SK-N-SH (cell line): Measurements from ENCODE around the gene KLC1. TPM values are rescaled to one million over a fixed set of nuclear protein-coding genes. Genes with fewer than 3 reads are reported as not detected.

ENCODE experiments used
- CTCF ChIA-PET: fragments of 300-600, 350-600 bp; formaldehyde crosslinking; extraction: SDS; loops from one replicate; lab custom pipeline; 2021; lab: Yijun Ruan, JAX
- POLR2A ChIA-PET: fragments of 350-600 bp; sonication (Branson Sonifier 250); formaldehyde crosslinking; extraction: SDS; loops from one replicate; lab custom pipeline; 2020; ENCODE audit warnings: antibody characterized with exemption, inconsistent platforms; lab: Yijun Ruan, JAX
- DNase-seq: peaks from one replicate; pipeline ENCODE4 v3.0.0; 2012
- H2AFZ ChIP-seq: fragments of 200-600 bp; sonication (generic); 2 replicates; pipeline ENCODE4 v1.8.1; 2016; ENCODE audit warnings: antibody characterized with exemption, mild to moderate bottlenecking, low read depth
- H3F3A ChIP-seq: fragments of 200-600 bp; sonication (generic); replicated peaks from 2 replicates; pipeline ENCODE3; 2016; ENCODE audit warnings: antibody characterized with exemption, mild to moderate bottlenecking; ENCODE audit not compliant: insufficient read depth
- H3K27ac ChIP-seq, 2 experiments: fragments of 200-500 bp in 1 of 2; fragments of 200-600 bp in 1 of 2; sonication (Bioruptor generic) in 1 of 2; sonication (generic), shearing (Covaris generic) in 1 of 2; 2 replicates each; pipeline versions ENCODE4 v1.5.1 to v1.6.1; 2014 to 2016; ENCODE audit warnings: low read depth in 2 of 2, inconsistent platforms in 1 of 2, low read length in 1 of 2, mild to moderate bottlenecking in 1 of 2, mixed read lengths in 1 of 2
- H3K27me3 ChIP-seq: fragments of 200-600 bp; sonication (generic), shearing (Covaris generic); 2 replicates; pipeline ENCODE4 v1.6.1; 2016; ENCODE audit warnings: mixed run types; ENCODE audit not compliant: insufficient read depth
- H3K36me3 ChIP-seq, 2 experiments: fragments of 200-500 bp in 1 of 2; fragments of 200-600 bp in 1 of 2; sonication (Bioruptor generic) in 1 of 2; sonication (generic) in 1 of 2; replicated peaks in 1 of 2; 2 replicates each; pipeline versions ENCODE3 to v1.5.1; 2014 to 2016; ENCODE audit warnings: low read length in 1 of 2, mild to moderate bottlenecking in 1 of 2; ENCODE audit not compliant: insufficient read depth in 2 of 2, control insufficient read depth in 1 of 2
- H3K4me1 ChIP-seq, 2 experiments: fragments of 200-500 bp in 1 of 2; fragments of 200-600 bp in 1 of 2; sonication (Bioruptor generic) in 1 of 2; sonication (generic), shearing (Covaris generic) in 1 of 2; 2 replicates each; pipeline versions ENCODE4 v1.5.1 to v1.6.1; 2014 to 2016; ENCODE audit warnings: low read depth in 1 of 2, low read length in 1 of 2, mixed run types in 1 of 2; ENCODE audit not compliant: insufficient read depth in 2 of 2, control insufficient read depth in 1 of 2
- H3K4me2 ChIP-seq: fragments of 200-600 bp; sonication (generic), shearing (Covaris generic); 2 replicates; pipeline ENCODE4 v1.6.1; 2017; ENCODE audit warnings: mixed run types
- H3K4me3 ChIP-seq, 2 experiments: fragments of 200-500 bp in 1 of 2; fragments of 200-600 bp in 1 of 2; sonication (Bioruptor generic) in 1 of 2; sonication (generic), shearing (Covaris generic) in 1 of 2; 2 replicates each; pipeline versions ENCODE4 v1.5.1 to v1.8.1; 2014 to 2016; ENCODE audit warnings: low read depth in 2 of 2, inconsistent platforms in 1 of 2, low read length in 1 of 2, mild to moderate bottlenecking in 1 of 2, mixed read lengths in 1 of 2, moderate library complexity in 1 of 2
- H3K79me2 ChIP-seq: fragments of 200-600 bp; sonication (generic); 2 replicates; pipeline ENCODE4 v1.8.1; 2017; ENCODE audit warnings: mild to moderate bottlenecking; ENCODE audit not compliant: insufficient read depth
- H3K9ac ChIP-seq: fragments of 200-600 bp; sonication (generic); 2 replicates; pipeline ENCODE4 v1.6.1; 2017; ENCODE audit warnings: mixed run types
- H3K9me2 ChIP-seq: fragments of 200-600 bp; sonication (generic); 2 replicates; pipeline ENCODE4 v1.6.1; 2017; ENCODE audit warnings: mixed run types
- H3K9me3 ChIP-seq: fragments of 200-600 bp; sonication (generic); 2 replicates; pipeline ENCODE4 v1.6.1; 2017; ENCODE audit warnings: mixed run types, mild to moderate bottlenecking, moderate library complexity
- H4K20me1 ChIP-seq: fragments of 200-600 bp; sonication (generic); 2 replicates; pipeline ENCODE4 v1.6.1; 2017; ENCODE audit warnings: mild to moderate bottlenecking, mixed run types; ENCODE audit not compliant: insufficient read depth
- CHD2 ChIP-seq: fragments of 150-350 bp; IDR thresholded peaks from 2 replicates; pipeline ENCODE4 v1.6.1; 2018; ENCODE audit warnings: low read length; ENCODE audit not compliant: partially characterized antibody
- ELF1 ChIP-seq: IDR thresholded peaks from 2 replicates; pipeline ENCODE4 v1.4.0; 2012
- EP300 ChIP-seq, 2 experiments: IDR thresholded peaks; 2 replicates each; pipeline versions ENCODE4 v1.4.0 to v1.6.1; 2012; ENCODE audit warnings: borderline replicate concordance in 1 of 2, low read depth in 1 of 2, low read length in 1 of 2
- EZH2phosphoT487 ChIP-seq: fragments of 200-600 bp; sonication (generic); IDR thresholded peaks from 2 replicates; pipeline ENCODE4 v1.6.1; 2017; ENCODE audit warnings: low read depth, mixed run types, mild to moderate bottlenecking, antibody characterized with exemption, moderate library complexity, borderline replicate concordance
- FOSL2 ChIP-seq: IDR thresholded peaks from 2 replicates; pipeline ENCODE4 v1.4.0; 2012; ENCODE audit warnings: low read depth, mild to moderate bottlenecking, moderate library complexity, borderline replicate concordance
- FOXJ3 ChIP-seq: sonication (generic); formaldehyde crosslinking; IDR thresholded peaks from 2 replicates; pipeline ENCODE4 v1.5.1; 2020; ENCODE audit warnings: mild to moderate bottlenecking, missing genetic modification reagents
- GABPA ChIP-seq: IDR thresholded peaks from 2 replicates; pipeline ENCODE4 v1.4.0; 2012; ENCODE audit warnings: low read depth, mild to moderate bottlenecking
- IRF3 ChIP-seq: fragments of 150-350 bp; IDR thresholded peaks from 2 replicates; pipeline ENCODE4 v1.6.1; 2016; ENCODE audit warnings: mild to moderate bottlenecking, low read depth, low read length
- JUND ChIP-seq: IDR thresholded peaks from 2 replicates; pipeline ENCODE4 v1.4.0; 2012
- MEF2A ChIP-seq: IDR thresholded peaks from 2 replicates; pipeline ENCODE4 v1.4.0; 2012; ENCODE audit warnings: low read depth, borderline replicate concordance
- NFIC ChIP-seq: IDR thresholded peaks from 2 replicates; pipeline ENCODE4 v1.4.0; 2012; ENCODE audit warnings: borderline replicate concordance
- POLR2AphosphoS5 ChIP-seq: IDR thresholded peaks from 2 replicates; pipeline ENCODE4 v1.6.1; 2012; ENCODE audit warnings: low read depth, low read length
- RAD21 ChIP-seq: IDR thresholded peaks from 2 replicates; pipeline ENCODE4 v1.6.1; 2012; ENCODE audit warnings: mild to moderate bottlenecking, low read length
- RCOR1 ChIP-seq: fragments of 150-350 bp; IDR thresholded peaks from 2 replicates; pipeline ENCODE4 v1.6.1; 2017; ENCODE audit warnings: antibody characterized with exemption, low read length
- REST ChIP-seq: IDR thresholded peaks from 2 replicates; pipeline ENCODE4 v1.6.1; 2012; ENCODE audit warnings: mild to moderate bottlenecking, low read depth, low read length, moderate library complexity
- RFX5 ChIP-seq: IDR thresholded peaks from 2 replicates; pipeline ENCODE4 v1.6.1; 2012; ENCODE audit warnings: mild to moderate bottlenecking, improper control_type of control experiment, low read length
- RXRA ChIP-seq: IDR thresholded peaks from 2 replicates; pipeline ENCODE4 v1.4.0; 2012; ENCODE audit warnings: low read depth, mild to moderate bottlenecking, borderline replicate concordance
- SMC3 ChIP-seq: IDR thresholded peaks from 2 replicates; pipeline ENCODE4 v1.6.1; 2012; ENCODE audit warnings: low read depth, low read length, improper control_type of control experiment
- TCF12 ChIP-seq: IDR thresholded peaks from 2 replicates; pipeline ENCODE4 v1.4.0; 2012
- TEAD4 ChIP-seq: IDR thresholded peaks from 2 replicates; pipeline ENCODE4 v1.4.0; 2012; ENCODE audit warnings: mild to moderate bottlenecking, borderline replicate concordance; ENCODE audit not compliant: insufficient read depth
- USF1 ChIP-seq: IDR thresholded peaks from 2 replicates; pipeline ENCODE4 v1.4.0; 2012; ENCODE audit warnings: low read depth, borderline replicate concordance
- USF2 ChIP-seq: fragments of 150-350 bp; IDR thresholded peaks from 2 replicates; pipeline ENCODE4 v1.6.1; 2017; ENCODE audit warnings: antibody characterized with exemption, low read length, low read depth, borderline replicate concordance
- YY1 ChIP-seq: IDR thresholded peaks from 2 replicates; pipeline ENCODE4 v1.4.0; 2012; ENCODE audit warnings: low read depth, mild to moderate bottlenecking
- WGBS: methylation state at CpG from one replicate; pipeline ENCODE4 v1.1.6; 2017; ENCODE audit warnings: low lambda C conversion rate; 5-methylcytosine and 5-hydroxymethylcytosine counted together
- polyA plus RNA-seq, 3 experiments: library from polyadenylated mRNA; depleted of rRNA; stranded (reverse); fragments of >200 nt; gene quantifications; 2 replicates each; pipeline ENCODE4 v1.2.3, GENCODE V29; 2012

The KLC1 gene
- polyA plus RNA-seq, 1 of the 3 experiments (the other 2 are of a cell fraction) = 308 TPM

- Histone ChIP-seq H3K9ac (no peak overlapping the region), H3K9me3 (no peaks in the 10 kb centered on the region), H3K9me2 (no peaks in the 10 kb centered on the region), H3K79me2 (peaks cover 50% of the 10 kb centered on the region; the same call in 1 of the 2 replicates), H4K20me1 (peaks cover 23% of the 10 kb centered on the region), H3K27me3 (no peaks in the 10 kb centered on the region), H3K4me1 (no peaks in the 10 kb centered on the region; a peak in 1 of 4 replicates), H3K4me2 (no peak overlapping the region), H3K27ac (no peak overlapping the region), H3K4me3 (no peak overlapping the region), H3F3A (no peaks in the 10 kb centered on the region), H3K36me3 (peaks cover 4 to 13% of the 10 kb centered on the region in 2 experiments), H2AFZ (no peak overlapping the region)
- WGBS = 85% methylated on average over 16 of the region's 20 CpGs
- POLR2A ChIA-PET = no interaction called here
- TF ChIP-seq IRF3 (no peak), MEF2A (no peak), RXRA (no peak), TCF12 (no peak), GABPA (no peak), CHD2 (no peak), RFX5 (no peak), USF2 (no peak), RCOR1 (no peak), NFIC (no peak), EZH2phosphoT487 (no peak), YY1 (no peak), FOXJ3 (CRISPR knock-in tag) (no peak)
- CTCF ChIA-PET = interaction anchor here (0.6 kb wide), 1 partner anchor 8 kb away, joined by 3 read pairs; no protein-coding TSS in a partner anchor
- DNase-seq = peak; percentile 56
These were observed 95.1 kb downstream of the KLC1 start for GRCh38 chr14:103724116-103724515.

- no peaks in the 10 kb centered on the region for H3K27me3 ChIP-seq
- H4K20me1 ChIP-seq = peaks cover 21% of the 10 kb centered on the region
- 98% methylated on average over 19 of the region's 29 CpGs for WGBS
- no peak overlapping the region for H2AFZ ChIP-seq
- CTCF ChIA-PET = no interaction called here
- H3K4me3 ChIP-seq = no peak overlapping the region
- H3K9me2 ChIP-seq = no peaks in the 10 kb centered on the region
- no peak overlapping the region for H3K9ac ChIP-seq
- DNase-seq = no peak
- H3K79me2 ChIP-seq = peaks cover 40% of the 10 kb centered on the region; the same call in 1 of the 2 replicates
- no peak overlapping the region for H3K4me2 ChIP-seq
- no peaks in the 10 kb centered on the region for H3F3A ChIP-seq
- no peak overlapping the region for H3K27ac ChIP-seq
- H3K36me3 ChIP-seq = peaks cover 4 to 24% of the 10 kb centered on the region in 2 experiments
- H3K9me3 ChIP-seq = no peaks in the 10 kb centered on the region
- POLR2A ChIA-PET = no interaction called here
- no peaks in the 10 kb centered on the region; a peak in 1 of 4 replicates for H3K4me1 ChIP-seq
- no peak for TF ChIP-seq ELF1
- no peak for TF ChIP-seq TEAD4
- no peak for TF ChIP-seq USF1
- no peak for TF ChIP-seq FOSL2
- no peak for TF ChIP-seq EP300 (IDR thresholded peaks at IDR 0.05; ENCODE audit: borderline replicate concordance in 1 of 2, low read depth in 1 of 2, low read length in 1 of 2)
- TF ChIP-seq REST = no peak
- TF ChIP-seq POLR2AphosphoS5 = no peak
- no peak for TF ChIP-seq SMC3
- TF ChIP-seq RAD21 = no peak
- no peak for TF ChIP-seq TCF12
- no peak for TF ChIP-seq JUND
These were observed 96.1 kb downstream of the KLC1 start for GRCh38 chr14:103725001-103725682.
